Upper lobe of left lung (tissue), 6 donors: ENCODE measurements around the gene TP53BP1. TPM values are rescaled to one million over a fixed set of nuclear protein-coding genes. Genes with fewer than 3 reads are reported as not detected.

Source experiments
- ATAC-seq, 2 donors: fragments of 200-7000 bp; cut with Tn5 transposase; one replicate each; pipeline ENCODE4 v1.9.1; 2022; ENCODE audit warnings: mild to moderate bottlenecking in 2 of 2, moderate library complexity in 2 of 2; ENCODE audit not compliant: low FRiP score in 2 of 2
- DNase-seq, 2 donors: peaks; one replicate each; pipeline ENCODE4 v3.0.0-alpha.2; 2019 to 2020
- H3K27ac ChIP-seq, 4 donors: fragments of 200-600 bp; sonication (generic); one replicate each; pipeline ENCODE4 v1.5.1; 2016 to 2019
- H3K27me3 ChIP-seq, 4 donors: fragments of 200-600 bp; sonication (generic); one replicate each; pipeline ENCODE4 v1.5.1; 2017 to 2019
- H3K36me3 ChIP-seq, 4 donors: fragments of 200-600 bp; sonication (generic); one replicate each; pipeline ENCODE4 v1.5.1; 2016 to 2019
- H3K4me1 ChIP-seq, 4 donors: fragments of 200-600 bp; sonication (generic); one replicate each; pipeline ENCODE4 v1.5.1; 2018 to 2019
- H3K4me3 ChIP-seq, 4 donors: fragments of 200-600 bp; sonication (generic); one replicate each; pipeline ENCODE4 v1.5.1; 2017 to 2019; ENCODE audit warnings: mild to moderate bottlenecking in 2 of 4, moderate library complexity in 1 of 4
- H3K9me3 ChIP-seq, 4 donors: fragments of 200-600 bp; sonication (generic); one replicate each; pipeline ENCODE4 v1.5.1; 2018 to 2019
- CTCF ChIP-seq, 6 experiments: fragments of 450-650 bp in 4 of 6; fragments of 200-600 bp in 2 of 6; sonication (generic) in 2 of 6; IDR thresholded peaks; one replicate each; pipeline ENCODE4 v1.5.1; 2016 to 2019; ENCODE audit warnings: antibody characterized with exemption in 6 of 6
- EP300 ChIP-seq, 4 donors: sonication (generic); formaldehyde crosslinking; IDR thresholded peaks; one replicate each; pipeline ENCODE4 v1.5.1; 2017; ENCODE audit warnings: antibody characterized with exemption in 4 of 4, control low read depth in 2 of 4
- POLR2A ChIP-seq, 4 donors: fragments of 450-650 bp; IDR thresholded peaks; one replicate each; pipeline ENCODE4 v1.5.1; 2016 to 2017; ENCODE audit warnings: antibody characterized with exemption in 4 of 4, mild to moderate bottlenecking in 2 of 4
- POLR2AphosphoS5 ChIP-seq, 2 donors: sonication (generic); formaldehyde crosslinking; IDR thresholded peaks; one replicate each; pipeline ENCODE4 v1.5.1; 2017; ENCODE audit warnings: antibody characterized with exemption in 2 of 2
- WGBS, 2 donors: methylation state at CpG; one replicate each; pipeline ENCODE4 v1.1.5; 2017 to 2018; 5-methylcytosine and 5-hydroxymethylcytosine counted together
- total RNA-seq, 6 donors: library from RNA; depleted of rRNA in 4 of 6; stranded (reverse); fragments of >200 nt in 4 of 6; gene quantifications; one replicate each; pipeline versions ENCODE4 v1.1.0 to v1.2.1, GENCODE V29; 2016 to 2021
- donor health status: DM: no; HTN: no; CAD: no; lungs with moderate emphysema.
- donor health status: DM: no; HTN: yes; CAD: no; lungs with severe emphysema.

TP53BP1 gene
- total RNA-seq, 6 donors from 2014 or later, result 19.3 to 122 (median 28.7) TPM

GRCh38 chr15:43524254-43524845 is 31.4 kb upstream of the TP53BP1 start:
- TF ChIP-seq CTCF (IDR thresholded peaks at IDR 0.05) (no peak), EP300 (IDR thresholded peaks at IDR 0.05) (no peak)
- ATAC-seq (no peak), DNase-seq (no peak)
- H3K27me3 ChIP-seq, result no peaks in the 10 kb centered on the region
- peaks cover 0 to 7% (median 0%) of the 10 kb centered on the region in 4 donors for H3K36me3 ChIP-seq
- no peak overlapping the region for H3K4me3 ChIP-seq
- H3K4me1 ChIP-seq, result no peaks in the 10 kb centered on the region
- H3K27ac ChIP-seq, result no peak overlapping the region
- 79 to 91% methylated on average over 3 to 4 of the region's 4 CpGs for WGBS, 2 donors
- H3K9me3 ChIP-seq, result no peaks in the 10 kb centered on the region

GRCh38 chr15:43523646-43524045 is 30.7 kb upstream of the TP53BP1 start:
- H3K9me3 ChIP-seq, result no peaks in the 10 kb centered on the region
- no peaks in the 10 kb centered on the region for H3K27me3 ChIP-seq
- H3K27ac ChIP-seq, result no peak overlapping the region
- TF ChIP-seq POLR2AphosphoS5 (IDR thresholded peaks at IDR 0.05), result no peak
- ATAC-seq, result no peak
- WGBS, 2 donors, result 94 to 96% methylated on average over 4 to 7 of the region's 7 CpGs
- no peak overlapping the region for H3K4me3 ChIP-seq
- peaks cover 0 to 5% (median 1%) of the 10 kb centered on the region in 4 donors for H3K4me1 ChIP-seq
- peaks cover 0 to 7% (median 0%) of the 10 kb centered on the region in 4 donors for H3K36me3 ChIP-seq
- no peak for DNase-seq

- no peak for ATAC-seq
- DNase-seq, result no peak
- peaks cover 9 to 19% (median 13%) of the 10 kb centered on the region in 4 donors for H3K4me1 ChIP-seq
- peaks cover 0 to 7% (median 0%) of the 10 kb centered on the region in 4 donors for H3K36me3 ChIP-seq
- no peaks in the 10 kb centered on the region for H3K9me3 ChIP-seq
- H3K4me3 ChIP-seq, result no peak overlapping the region
- 73 to 81% methylated on average over 9 of the region's 9 CpGs for WGBS, 2 donors
- no peak overlapping the region for H3K27ac ChIP-seq
- TF ChIP-seq POLR2A (IDR thresholded peaks at IDR 0.05) (no peak), POLR2AphosphoS5 (IDR thresholded peaks at IDR 0.05) (no peak), CTCF (IDR thresholded peaks at IDR 0.05) (no peak), EP300 (IDR thresholded peaks at IDR 0.05) (no peak)
- H3K27me3 ChIP-seq, result peaks cover 0 to 3% (median 0%) of the 10 kb centered on the region in 4 donors
Observed at GRCh38 chr15:43522247-43522646, 29.3 kb upstream of the TP53BP1 start.

GRCh38 chr15:43521419-43521818 is 28.5 kb upstream of the TP53BP1 start:
- no peaks in the 10 kb centered on the region for H3K9me3 ChIP-seq
- DNase-seq, result no peak
- H3K27ac ChIP-seq, result no peak overlapping the region
- no peak for ATAC-seq
- H3K4me1 ChIP-seq, result peaks cover 10 to 22% (median 17%) of the 10 kb centered on the region in 4 donors
- 94 to 96% methylated on average over 7 to 11 of the region's 11 CpGs for WGBS, 2 donors
- H3K27me3 ChIP-seq, result peaks cover 0 to 3% (median 0%) of the 10 kb centered on the region in 4 donors
- H3K36me3 ChIP-seq, result peaks cover 0 to 7% (median 0%) of the 10 kb centered on the region in 4 donors
- TF ChIP-seq CTCF (IDR thresholded peaks at IDR 0.05), result no peak
- H3K4me3 ChIP-seq, result no peak overlapping the region

- Histone ChIP-seq H3K27ac (no peak overlapping the region), H3K27me3 (peaks cover 0 to 3% (median 0%) of the 10 kb centered on the region in 4 donors), H3K4me1 (peaks cover 10 to 22% (median 17%) of the 10 kb centered on the region in 4 donors), H3K4me3 (no peak overlapping the region), H3K36me3 (peaks cover 0 to 7% (median 0%) of the 10 kb centered on the region in 4 donors), H3K9me3 (no peaks in the 10 kb centered on the region)
- ATAC-seq (no peak), DNase-seq (no peak)
- TF ChIP-seq POLR2A (IDR thresholded peaks at IDR 0.05), result no peak
- no peak for TF ChIP-seq POLR2AphosphoS5 (IDR thresholded peaks at IDR 0.05)
- TF ChIP-seq EP300 (IDR thresholded peaks at IDR 0.05), result no peak
- TF ChIP-seq CTCF (IDR thresholded peaks at IDR 0.05), result no peak
- 73 to 74% methylated on average over 2 of the region's 2 CpGs for WGBS, 2 donors
Observed at GRCh38 chr15:43520138-43520537, 27.2 kb upstream of the TP53BP1 start.
